AG08395 (cell line): ENCODE measurements around the gene GNB1.
A peak's percentile ranks its signal among the peaks of the same experiment; 100 is the strongest.

Experiments used
- DNase-seq: peaks from one replicate; pipeline ENCODE4 v3.0.0; 2012; ENCODE audit warnings: mixed read lengths, low spot score

The GNB1 gene

GRCh38 chr1:1910033-1910465, 19.2 kb upstream of the GNB1 start:
- DNase-seq: no peak

- peak; percentile 41 for DNase-seq
Observed at GRCh38 chr1:1908506-1908791, 17.6 kb upstream of the GNB1 start.

- no peak for DNase-seq
Observed at GRCh38 chr1:1907098-1907736, 16.3 kb upstream of the GNB1 start.

- peak; percentile 90 for DNase-seq
Observed at GRCh38 chr1:1906185-1907097, 15.6 kb upstream of the GNB1 start.

- no peak for DNase-seq
Observed at GRCh38 chr1:1903224-1903623, 12.3 kb upstream of the GNB1 start.

- DNase-seq: no peak
Observed at GRCh38 chr1:1901641-1902294, 10.9 kb upstream of the GNB1 start.

- DNase-seq: no peak
Observed at GRCh38 chr1:1900883-1901640, 10.2 kb upstream of the GNB1 start.

GRCh38 chr1:1899967-1900327, 9.1 kb upstream of the GNB1 start:
- DNase-seq: no peak

- DNase-seq: no peak
Observed at GRCh38 chr1:1899266-1899966, 8.5 kb upstream of the GNB1 start.

- no peak for DNase-seq
Observed at GRCh38 chr1:1898246-1898933, 7.5 kb upstream of the GNB1 start.

GRCh38 chr1:1895456-1896336, 4.8 kb upstream of the GNB1 start:
- no peak for DNase-seq

- DNase-seq: no peak
Observed at GRCh38 chr1:1895060-1895418, 4.2 kb upstream of the GNB1 start.

GRCh38 chr1:1894354-1895059, 3.6 kb upstream of the GNB1 start:
- peak; percentile 32 for DNase-seq

- DNase-seq: no peak
Observed at GRCh38 chr1:1893997-1894353, 3.1 kb upstream of the GNB1 start.

GRCh38 chr1:1893291-1893985, 2.6 kb upstream of the GNB1 start:
- no peak for DNase-seq

- DNase-seq: no peak
Observed at GRCh38 chr1:1892763-1893120, 1.9 kb upstream of the GNB1 start.

GRCh38 chr1:1892079-1892762, 1.3 kb upstream of the GNB1 start:
- DNase-seq: no peak

- peak; percentile 79 for DNase-seq
Observed at GRCh38 chr1:1891349-1892078, 627 bp upstream of the GNB1 start.
